GM18508 (cell line): ENCODE data around the gene DRC7.
"Not testable (repeated sequence)": the region's sequence is repeated elsewhere in the genome, so short reads cannot be mapped to it uniquely, and the experiment has no call there.

Experiments
- ATAC-seq: cut with Tn5 transposase; IDR thresholded peaks from one replicate; pipeline ENCODE4 v1.9.1; 2021; ENCODE audit warnings: moderate number of reproducible peaks; ENCODE audit not compliant: insufficient read depth, unreplicated experiment

The DRC7 gene

DNA sequence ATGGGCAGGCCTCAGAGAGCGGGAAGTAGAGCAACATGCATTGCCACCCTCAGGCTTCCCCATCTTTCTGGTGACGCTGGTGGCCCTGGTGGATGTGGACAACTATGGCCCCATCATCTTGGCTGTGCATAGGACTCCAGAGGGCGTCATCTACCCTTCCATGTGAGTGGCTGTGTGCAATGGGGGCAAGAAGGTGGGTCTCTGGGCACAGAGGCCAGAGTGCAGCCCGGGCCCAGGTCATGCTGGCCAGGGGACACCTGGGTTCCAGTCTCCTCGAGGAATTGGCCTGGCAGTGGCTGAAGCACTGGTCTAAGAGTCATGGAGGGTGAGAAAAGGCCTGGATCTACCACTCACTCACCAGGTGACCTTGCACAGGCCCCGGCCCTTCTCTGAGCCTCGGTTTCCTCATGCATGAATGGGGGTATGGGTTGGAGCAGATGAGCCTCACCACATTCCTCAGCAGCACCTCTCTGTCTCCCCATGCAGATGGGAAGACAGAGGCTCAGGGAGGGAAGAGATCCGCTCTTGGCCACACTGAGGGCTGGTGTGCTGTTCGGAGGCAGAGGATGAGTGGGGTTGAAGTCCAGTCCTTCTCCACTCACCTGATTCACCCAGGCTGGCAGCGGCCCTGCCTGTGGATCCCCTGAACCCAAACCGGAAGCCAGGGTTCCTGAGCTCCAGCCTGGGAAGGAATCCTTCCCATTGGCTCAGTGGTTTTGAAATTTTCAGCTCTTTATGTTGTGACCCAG lies 33.7 kb upstream of the DRC7 start:
- no peak for ATAC-seq

DNA sequence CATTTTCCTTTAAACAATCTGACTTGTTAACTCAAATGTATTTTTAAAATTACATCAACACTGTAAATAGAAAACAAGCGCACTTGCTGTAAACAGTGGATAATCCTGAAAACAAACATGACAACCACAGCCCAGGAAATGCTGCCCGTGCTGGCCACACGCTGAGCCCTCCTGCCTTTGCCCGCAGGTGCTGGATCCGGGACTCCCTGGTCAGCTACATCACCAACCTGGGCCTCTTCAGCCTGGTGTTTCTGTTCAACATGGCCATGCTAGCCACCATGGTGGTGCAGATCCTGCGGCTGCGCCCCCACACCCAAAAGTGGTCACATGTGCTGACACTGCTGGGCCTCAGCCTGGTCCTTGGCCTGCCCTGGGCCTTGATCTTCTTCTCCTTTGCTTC lies 33.1 kb upstream of the DRC7 start:
- no peak for ATAC-seq

DNA sequence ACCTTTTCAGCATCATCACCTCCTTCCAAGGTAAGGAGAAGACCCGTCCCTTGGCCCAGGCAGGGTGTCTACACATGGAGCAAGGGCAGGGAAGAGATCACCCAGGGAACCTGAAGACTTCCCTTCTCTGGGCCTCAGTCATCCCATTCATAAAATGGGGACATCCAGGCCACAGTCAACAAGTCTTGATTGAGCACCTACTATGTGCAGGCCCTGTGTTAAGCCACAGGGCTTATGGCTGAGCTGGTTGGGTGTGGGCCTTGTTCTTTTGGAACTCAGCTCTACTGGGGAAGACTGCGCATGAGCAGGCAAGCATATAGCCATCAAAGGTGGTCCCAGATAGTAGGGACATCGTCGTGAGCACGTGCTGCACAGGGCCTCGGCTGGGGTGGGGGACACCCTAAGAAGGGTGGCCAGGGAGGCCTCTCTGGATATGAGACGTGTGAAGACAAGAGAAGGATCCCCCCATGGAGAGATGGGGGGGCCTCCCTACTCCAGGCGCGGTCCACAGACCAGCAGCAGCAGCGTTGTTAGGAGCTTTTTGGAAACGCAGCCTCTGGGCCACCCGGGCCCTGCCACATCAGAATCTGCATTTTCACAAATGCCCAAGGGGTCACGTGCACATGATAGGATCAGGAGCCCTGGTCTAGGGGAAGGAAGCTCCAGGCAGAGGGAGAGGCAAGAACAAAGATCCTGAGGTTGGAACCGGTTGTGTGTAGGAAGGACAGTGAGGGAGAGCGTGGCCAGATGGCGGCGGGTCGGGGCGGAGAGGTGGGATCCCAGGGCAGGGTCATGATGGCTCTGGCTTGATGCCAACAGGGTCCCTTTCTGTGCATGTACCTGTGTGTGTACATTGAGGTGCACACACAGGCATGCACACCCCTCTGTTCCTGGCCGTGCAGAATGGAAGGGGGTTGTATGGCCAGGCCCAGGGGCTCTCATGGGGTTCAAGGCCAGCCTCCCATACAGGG lies 32.4 kb upstream of the DRC7 start:
- no peak for ATAC-seq

DNA sequence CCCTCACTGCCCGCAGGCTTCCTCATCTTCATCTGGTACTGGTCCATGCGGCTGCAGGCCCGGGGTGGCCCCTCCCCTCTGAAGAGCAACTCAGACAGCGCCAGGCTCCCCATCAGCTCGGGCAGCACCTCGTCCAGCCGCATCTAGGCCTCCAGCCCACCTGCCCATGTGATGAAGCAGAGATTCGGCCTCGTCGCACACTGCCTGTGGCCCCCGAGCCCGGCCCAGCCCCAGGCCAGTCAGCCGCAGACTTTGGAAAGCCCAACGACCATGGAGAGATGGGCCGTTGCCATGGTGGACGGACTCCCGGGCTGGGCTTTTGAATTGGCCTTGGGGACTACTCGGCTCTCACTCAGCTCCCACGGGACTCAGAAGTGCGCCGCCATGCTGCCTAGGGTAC lies 31.2 kb upstream of the DRC7 start:
- ATAC-seq, result no peak

DNA sequence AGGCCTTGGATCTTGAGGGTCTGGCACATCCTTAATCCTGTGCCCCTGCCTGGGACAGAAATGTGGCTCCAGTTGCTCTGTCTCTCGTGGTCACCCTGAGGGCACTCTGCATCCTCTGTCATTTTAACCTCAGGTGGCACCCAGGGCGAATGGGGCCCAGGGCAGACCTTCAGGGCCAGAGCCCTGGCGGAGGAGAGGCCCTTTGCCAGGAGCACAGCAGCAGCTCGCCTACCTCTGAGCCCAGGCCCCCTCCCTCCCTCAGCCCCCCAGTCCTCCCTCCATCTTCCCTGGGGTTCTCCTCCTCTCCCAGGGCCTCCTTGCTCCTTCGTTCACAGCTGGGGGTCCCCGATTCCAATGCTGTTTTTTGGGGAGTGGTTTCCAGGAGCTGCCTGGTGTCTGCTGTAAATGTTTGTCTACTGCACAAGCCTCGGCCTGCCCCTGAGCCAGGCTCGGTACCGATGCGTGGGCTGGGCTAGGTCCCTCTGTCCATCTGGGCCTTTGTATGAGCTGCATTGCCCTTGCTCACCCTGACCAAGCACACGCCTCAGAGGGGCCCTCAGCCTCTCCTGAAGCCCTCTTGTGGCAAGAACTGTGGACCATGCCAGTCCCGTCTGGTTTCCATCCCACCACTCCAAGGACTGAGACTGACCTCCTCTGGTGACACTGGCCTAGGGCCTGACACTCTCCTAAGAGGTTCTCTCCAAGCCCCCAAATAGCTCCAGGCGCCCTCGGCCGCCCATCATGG lies 30.5 kb upstream of the DRC7 start:
- ATAC-seq, result no peak

DNA sequence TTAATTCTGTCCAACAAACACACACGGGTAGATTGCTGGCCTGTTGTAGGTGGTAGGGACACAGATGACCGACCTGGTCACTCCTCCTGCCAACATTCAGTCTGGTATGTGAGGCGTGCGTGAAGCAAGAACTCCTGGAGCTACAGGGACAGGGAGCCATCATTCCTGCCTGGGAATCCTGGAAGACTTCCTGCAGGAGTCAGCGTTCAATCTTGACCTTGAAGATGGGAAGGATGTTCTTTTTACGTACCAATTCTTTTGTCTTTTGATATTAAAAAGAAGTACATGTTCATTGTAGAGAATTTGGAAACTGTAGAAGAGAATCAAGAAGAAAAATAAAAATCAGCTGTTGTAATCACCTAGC lies 30.0 kb upstream of the DRC7 start:
- ATAC-seq, result no peak

DNA sequence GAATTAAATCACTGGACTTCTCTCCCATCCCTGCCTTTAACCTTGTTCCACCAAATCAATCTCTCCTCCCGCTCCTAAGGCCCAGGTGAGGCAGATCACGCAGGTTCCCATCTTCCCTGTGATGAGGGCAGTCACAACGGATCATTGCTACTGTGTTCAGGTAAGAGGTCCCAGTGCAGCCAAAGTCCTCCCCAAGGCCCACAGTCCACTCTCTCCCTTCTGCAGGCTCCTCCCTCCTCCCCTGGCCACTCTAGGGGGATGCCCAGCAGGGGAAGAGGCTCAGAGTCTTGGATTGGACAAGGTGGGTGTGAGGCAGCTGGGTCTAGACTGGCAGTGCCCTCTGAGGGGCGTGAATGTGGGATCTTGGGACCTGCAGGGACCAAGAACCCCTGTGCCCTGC lies 29.1 kb upstream of the DRC7 start:
- no peak for ATAC-seq

DNA sequence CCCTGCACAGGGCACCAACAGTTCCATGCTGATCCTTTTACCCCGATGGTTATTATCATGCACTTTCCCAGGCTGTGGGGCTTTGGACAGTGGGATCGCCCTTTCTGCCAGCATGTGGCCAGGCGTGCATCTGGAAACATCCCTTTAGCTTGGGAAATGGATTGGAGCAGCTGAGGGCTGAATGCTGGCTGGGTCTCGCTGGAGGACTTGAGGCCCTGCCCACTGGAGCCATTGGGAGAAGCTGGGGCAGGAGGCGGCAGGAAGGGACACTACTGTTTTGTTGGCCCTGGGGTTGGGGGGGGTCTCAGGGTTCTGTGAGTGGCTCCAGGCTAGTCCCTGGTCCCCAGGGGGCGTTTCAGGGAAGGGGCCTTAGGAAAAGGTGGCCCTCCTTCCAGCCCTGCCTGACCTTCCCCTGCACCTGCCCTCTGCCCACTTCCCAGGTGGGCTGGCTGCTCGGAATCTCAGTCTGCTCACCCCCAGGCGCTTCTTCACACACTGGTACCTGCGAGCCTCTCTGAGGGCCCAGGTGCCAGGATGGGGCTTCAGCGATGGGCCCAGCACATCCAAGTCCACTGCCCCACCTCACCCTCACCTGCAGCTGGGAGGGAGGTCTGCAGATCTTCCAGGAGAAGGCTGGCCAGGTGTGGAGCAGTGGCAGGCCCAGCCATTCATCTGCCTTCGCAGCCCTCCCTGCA lies 28.1 kb upstream of the DRC7 start:
- ATAC-seq, result no peak

DNA sequence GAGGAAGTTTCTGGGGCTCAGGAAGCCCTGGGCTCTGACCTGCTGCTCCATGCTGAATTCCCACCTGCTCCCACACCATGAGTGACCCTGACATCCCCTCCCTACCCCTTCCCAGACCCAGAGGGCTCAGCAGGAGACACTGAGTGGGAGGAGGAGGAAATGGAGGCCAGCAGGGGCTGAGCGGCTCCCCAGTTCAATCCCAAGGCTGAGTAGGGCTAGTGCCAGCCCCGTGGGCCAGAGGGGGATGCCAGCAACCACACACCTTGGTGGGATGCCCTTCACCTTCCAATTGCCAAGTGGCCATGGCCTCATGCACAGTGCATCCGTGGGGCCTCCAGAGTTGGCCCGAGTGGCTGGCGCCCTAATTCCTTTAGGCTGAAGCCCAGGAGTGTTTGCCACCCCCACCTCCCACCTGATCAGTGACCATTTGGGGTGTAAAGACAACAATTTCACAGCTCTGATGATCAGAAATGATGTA lies 27.5 kb upstream of the DRC7 start:
- ATAC-seq, result no peak

DNA sequence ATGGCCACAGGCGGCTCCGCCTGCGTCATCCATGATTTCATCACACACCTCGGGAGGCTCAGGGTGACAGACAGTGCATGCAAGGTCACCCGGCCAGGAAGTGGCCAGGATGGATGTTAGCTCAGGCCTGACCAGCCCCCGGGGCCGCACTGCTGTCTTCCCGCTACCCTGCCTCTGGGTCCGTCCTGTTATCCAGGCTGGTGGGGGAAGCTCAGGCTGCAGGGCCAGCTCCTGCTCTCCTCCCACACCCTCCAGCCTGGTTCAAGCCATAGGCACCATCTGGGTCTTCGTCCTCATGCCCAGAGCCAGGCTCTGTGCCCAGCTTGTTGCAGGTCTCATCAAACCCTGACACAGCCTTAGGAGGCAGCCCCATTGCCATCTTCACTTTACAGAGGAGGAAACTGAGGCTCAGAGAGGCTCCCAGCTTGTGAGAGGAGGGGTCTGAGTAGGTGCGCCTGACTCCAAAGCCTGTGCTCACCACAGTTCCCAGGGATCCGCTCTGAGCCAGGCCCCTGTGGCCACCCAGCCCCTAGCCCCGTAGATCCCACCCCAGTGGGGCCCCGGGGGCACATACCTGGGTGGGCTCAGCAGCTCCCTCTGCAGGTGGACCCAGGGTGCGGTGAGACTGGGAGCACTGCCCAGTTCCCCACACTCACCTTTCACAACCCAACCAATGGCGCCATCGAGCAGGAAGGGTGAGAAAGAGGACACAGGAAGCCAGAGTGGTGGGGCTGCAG lies 26.9 kb upstream of the DRC7 start:
- ATAC-seq, result no peak

DNA sequence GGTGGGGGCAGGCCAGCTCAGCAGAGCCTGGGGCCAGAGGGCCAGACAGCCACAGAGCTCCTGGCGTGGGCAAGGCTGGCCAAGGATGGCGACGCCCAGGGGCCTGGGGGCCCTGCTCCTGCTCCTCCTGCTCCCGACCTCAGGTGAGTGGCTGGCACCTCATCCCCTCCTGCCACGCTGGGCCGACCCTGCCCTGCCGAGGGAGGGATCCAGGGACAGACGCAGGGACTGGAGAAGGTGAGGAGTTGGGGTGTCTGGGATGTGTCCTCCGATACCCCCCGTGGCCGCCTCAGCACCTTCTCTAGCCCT lies 26.4 kb upstream of the DRC7 start, which contains the start of gene ADGRG3:
Gene ADGRG3, plus strand, starts transcription at position 44 of the 309 bp plus-strand sequence. Its CDS starts 42 bp downstream, at position 86.
- ATAC-seq, result no peak

DNA sequence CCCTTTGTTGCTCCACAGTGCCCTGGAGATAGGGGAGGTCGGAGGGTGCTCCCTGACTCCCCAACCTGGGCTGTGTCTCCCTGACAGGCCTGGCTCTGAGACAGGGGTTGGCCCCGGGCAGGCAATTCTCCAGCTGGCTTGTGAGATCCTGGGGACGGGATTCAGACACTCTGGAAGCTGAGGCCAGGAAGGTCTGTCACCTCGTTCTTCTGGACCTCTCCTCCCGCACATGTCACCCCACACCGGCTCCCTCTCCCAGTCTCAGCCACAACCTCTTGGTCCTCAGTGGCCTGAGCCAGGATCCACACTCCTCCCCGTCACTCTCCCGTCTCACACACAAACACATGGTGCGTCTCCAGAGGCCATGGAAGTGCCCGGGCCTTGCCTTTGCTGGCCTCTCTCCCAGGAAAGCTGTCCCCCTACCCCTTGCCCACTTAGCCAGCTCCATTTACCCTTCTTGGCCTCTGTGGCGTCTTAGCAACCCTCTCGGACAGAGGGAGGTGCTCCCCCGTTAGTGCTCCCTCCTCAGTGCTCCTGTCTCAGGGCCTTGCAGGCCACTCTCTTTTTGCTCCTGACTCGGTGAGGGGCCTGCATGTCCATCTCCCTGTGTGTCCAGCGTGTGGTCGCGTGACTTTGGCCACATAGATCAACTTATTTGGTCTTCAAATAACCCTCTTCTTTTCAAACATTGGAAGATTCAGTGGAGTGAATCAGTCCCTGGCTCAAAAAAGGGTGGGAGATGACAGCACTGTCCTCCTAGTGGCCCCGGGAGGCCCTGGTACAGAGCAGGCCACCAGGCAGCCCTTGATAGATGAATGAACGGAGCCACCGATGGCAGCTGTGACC lies 25.8 kb upstream of the DRC7 start:
- no peak for ATAC-seq

DNA sequence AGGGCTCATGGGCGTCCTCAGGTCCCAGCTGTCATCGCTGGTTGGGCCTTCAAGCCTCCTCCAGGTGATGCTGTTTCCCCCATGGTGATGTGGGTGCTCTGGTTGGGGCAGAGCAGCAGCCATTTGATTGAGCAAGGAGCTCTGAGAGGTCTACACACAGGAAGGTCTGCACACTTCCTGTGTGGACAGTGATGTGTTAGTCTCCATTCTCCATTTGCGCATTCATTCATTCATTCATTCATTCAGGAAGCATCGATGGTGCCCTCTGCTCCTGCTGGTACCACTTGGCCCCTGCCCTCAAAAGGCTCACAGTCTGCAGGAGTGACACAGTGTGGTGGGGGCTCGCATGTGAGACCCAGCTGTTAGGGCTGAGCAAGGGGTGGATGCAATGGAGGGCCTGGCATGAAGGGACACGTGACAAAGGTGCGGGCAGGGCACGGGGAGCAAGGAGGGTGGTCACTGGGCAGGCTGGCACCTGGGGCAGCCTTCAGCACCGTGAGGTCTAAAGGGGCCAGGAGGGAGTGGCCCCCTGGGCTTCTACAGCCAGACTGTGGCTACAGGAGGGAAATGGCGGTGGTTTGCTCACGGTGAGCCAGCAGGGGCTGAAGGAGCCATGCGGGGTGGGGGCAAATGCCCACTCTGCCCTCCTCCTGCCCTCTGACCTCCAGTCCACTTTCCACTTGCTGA lies 25.0 kb upstream of the DRC7 start:
- ATAC-seq, result no peak

DNA sequence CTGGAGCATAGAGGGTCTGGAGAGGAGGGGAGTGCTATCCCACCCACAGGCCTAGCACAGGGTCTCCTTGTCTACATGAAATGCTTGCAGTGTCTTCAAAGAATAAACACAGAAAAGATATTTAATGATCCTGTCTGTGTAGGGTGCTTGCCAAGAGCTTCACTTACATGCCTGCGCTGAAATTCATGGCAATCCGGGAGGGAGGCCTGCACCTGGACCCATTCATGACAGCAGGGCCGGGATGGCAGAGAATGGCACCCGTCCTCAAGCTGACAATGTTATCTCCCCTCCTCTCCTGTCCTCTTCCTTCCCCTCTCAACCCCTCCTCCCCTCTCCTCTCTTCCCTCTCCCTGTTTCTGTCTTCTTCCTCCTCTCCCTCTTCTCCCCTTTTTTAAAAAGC lies 24.4 kb upstream of the DRC7 start:
- ATAC-seq, result no peak

DNA sequence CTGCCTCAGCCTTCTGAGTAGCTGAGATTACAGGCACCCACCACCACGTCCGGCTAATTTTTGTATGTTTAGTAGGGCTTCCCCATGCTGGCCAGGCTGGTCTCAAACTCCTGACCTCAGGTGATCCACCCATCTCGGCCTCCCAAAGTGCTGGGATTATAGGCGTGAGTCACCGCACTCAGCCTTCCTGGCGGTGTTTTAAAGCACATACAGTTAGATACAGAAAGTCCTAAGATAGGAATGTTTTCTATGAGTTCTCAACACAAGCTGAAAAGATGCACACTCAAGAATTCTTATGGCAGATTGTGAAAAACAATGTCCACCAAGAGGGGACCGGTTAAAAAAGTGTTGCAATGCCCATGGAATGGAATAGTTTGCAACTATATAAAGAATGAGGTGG lies 23.2 kb upstream of the DRC7 start:
- not testable (repeated sequence) for ATAC-seq

DNA sequence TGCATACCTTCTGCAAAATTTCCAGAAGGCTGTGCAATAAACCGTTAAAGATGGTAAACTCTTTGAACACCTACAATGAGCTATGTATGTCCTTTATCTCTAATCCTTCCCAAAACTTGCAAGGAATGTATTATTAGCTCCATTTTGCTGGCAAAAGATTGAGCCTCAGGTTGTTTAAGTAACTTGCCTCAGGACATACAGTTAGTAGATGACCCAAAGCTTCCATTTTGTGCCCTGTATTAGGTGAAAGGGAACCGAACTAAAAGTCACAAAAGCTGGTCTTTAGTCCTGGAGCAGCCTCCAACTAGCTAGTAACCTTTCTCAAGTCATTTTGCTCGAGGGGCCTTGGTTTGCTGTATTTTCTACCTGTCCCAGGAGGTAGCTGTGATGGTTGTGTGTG lies 22.2 kb upstream of the DRC7 start:
- no peak for ATAC-seq

DNA sequence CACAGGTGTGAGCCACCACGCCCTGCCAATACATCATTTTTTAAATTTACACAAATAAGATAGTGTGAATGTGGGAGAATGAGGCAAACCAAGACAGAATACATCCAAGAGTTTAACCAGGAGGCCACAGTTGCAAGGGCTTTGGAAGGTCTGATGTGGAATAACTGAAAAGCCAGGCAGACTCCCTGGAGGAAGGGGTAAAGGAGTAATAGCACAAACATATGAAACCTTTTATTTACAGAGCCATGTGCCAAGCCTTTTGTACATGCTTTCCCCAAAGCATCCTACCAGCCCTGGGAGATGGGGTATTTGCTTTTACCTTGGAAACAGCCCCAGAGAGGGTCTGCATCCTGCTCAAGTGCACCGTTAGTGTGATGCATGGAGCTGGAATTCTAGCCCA lies 21.8 kb upstream of the DRC7 start:
- ATAC-seq, result no peak
